Common myeloid progenitor, CD34-positive (primary cell): ENCODE results near the gene MFAP3L.

ENCODE experiments used
- CTCF ChIA-PET: fragments of 350-600 bp; sonication (Branson Sonifier 250); formaldehyde crosslinking; loops from one replicate; lab custom pipeline; 2021; ENCODE audit warnings: antibody characterized with exemption; lab: Charles Lee
- POLR2A ChIA-PET: fragments of 350-600 bp; sonication (Branson Sonifier 250); formaldehyde crosslinking; loops from one replicate; lab custom pipeline; 2021; ENCODE audit warnings: antibody characterized with exemption; lab: Charles Lee
- DNase-seq, 3 donors: peaks; one replicate each; pipeline versions ENCODE4 v3.0.0 to v3.0.0-alpha.2; 2013
- H3K27ac ChIP-seq, 2 experiments: 1 replicate in 1 of 2; 2 replicates in 1 of 2; pipeline ENCODE4 v1.7.0; 2013; ENCODE audit warnings: inconsistent platforms in 2 of 2, low read length in 2 of 2, mild to moderate bottlenecking in 2 of 2, low read depth in 1 of 2, moderate library complexity in 1 of 2; ENCODE audit not compliant: severe bottlenecking in 2 of 2, insufficient read depth in 1 of 2, poor library complexity in 1 of 2
- H3K27me3 ChIP-seq, 5 experiments: replicated peaks in 2 of 5; 1 replicate in 3 of 5; 2 replicates in 2 of 5; pipeline versions ENCODE4 v1.6.1 to v1.7.0; 2013; ENCODE audit warnings: low read length in 4 of 5, mild to moderate bottlenecking in 2 of 5, moderate library complexity in 2 of 5, inconsistent platforms in 1 of 5; ENCODE audit not compliant: insufficient read depth in 5 of 5, control insufficient read depth in 4 of 5
- H3K36me3 ChIP-seq, 4 experiments: 1 replicate in 2 of 4; 2 replicates in 2 of 4; pipeline versions ENCODE4 v1.6.1 to v1.7.0; 2013; ENCODE audit warnings: low read length in 3 of 4, control low read depth in 1 of 4, mild to moderate bottlenecking in 1 of 4; ENCODE audit not compliant: control insufficient read depth in 4 of 4, insufficient read depth in 4 of 4
- H3K4me1 ChIP-seq, 4 experiments: 1 replicate in 3 of 4; 2 replicates in 1 of 4; pipeline versions ENCODE4 v1.6.1 to v1.7.1; 2013; ENCODE audit warnings: low read length in 3 of 4, mild to moderate bottlenecking in 3 of 4, control low read depth in 1 of 4, inconsistent platforms in 1 of 4, moderate library complexity in 1 of 4; ENCODE audit not compliant: control insufficient read depth in 4 of 4, insufficient read depth in 4 of 4; ENCODE audit errors: control extremely low read depth in 1 of 4
- H3K4me3 ChIP-seq, 7 experiments: 1 replicate in 4 of 7; 2 replicates in 3 of 7; pipeline versions ENCODE4 v1.5.1 to v1.7.0; 2013; ENCODE audit warnings: mild to moderate bottlenecking in 7 of 7, low read length in 6 of 7, moderate library complexity in 6 of 7, inconsistent platforms in 2 of 7, low read depth in 2 of 7, control low read depth in 1 of 7; ENCODE audit not compliant: insufficient read depth in 4 of 7, control insufficient read depth in 1 of 7; ENCODE audit errors: extremely low read depth in 1 of 7
- H3K9me3 ChIP-seq, 5 experiments: 1 replicate in 4 of 5; 2 replicates in 1 of 5; pipeline versions ENCODE4 v1.6.1 to v1.7.1; 2013; ENCODE audit warnings: low read length in 4 of 5, mild to moderate bottlenecking in 2 of 5, inconsistent platforms in 1 of 5, low read depth in 1 of 5, moderate library complexity in 1 of 5; ENCODE audit not compliant: control insufficient read depth in 4 of 5, insufficient read depth in 2 of 5; ENCODE audit errors: control extremely low read depth in 1 of 5
- WGBS: methylation state at CpG from one replicate; pipeline ENCODE4 v1.1.5; 2013; ENCODE audit not compliant: insufficient coverage; 5-methylcytosine and 5-hydroxymethylcytosine counted together

Gene MFAP3L

DNA sequence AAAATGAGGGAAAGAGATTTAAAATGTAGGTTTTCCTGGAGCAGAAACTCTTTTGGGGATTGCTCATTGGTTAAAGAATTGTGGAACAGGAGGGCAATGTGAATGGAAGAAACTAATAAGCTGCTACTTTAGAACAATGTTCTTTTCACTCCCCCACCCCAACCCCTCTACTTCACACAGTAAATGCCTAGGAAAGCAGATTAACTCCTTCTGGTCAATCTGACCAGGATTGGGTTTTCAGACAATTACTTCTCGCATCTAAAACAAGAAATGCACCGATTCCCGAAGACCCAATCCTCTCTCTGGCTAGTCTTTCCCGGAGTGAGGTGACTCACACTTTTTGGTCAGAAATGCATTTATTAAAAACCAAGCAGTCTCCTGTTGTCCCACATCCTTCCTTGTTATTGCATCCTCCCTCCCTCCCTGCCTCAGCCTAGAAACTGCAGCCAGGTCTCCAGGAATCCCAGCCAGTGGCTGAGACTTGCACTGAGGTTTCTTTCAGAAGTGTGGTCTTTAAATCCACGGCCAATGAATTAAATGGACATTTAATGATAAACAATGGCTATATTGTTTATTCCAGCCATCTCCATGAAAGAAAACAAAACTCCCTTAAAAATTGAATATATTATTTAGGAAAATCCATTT lies 21.4 kb downstream of the MFAP3L start:
- no peaks in the 10 kb centered on the region for H3K9me3 ChIP-seq

DNA sequence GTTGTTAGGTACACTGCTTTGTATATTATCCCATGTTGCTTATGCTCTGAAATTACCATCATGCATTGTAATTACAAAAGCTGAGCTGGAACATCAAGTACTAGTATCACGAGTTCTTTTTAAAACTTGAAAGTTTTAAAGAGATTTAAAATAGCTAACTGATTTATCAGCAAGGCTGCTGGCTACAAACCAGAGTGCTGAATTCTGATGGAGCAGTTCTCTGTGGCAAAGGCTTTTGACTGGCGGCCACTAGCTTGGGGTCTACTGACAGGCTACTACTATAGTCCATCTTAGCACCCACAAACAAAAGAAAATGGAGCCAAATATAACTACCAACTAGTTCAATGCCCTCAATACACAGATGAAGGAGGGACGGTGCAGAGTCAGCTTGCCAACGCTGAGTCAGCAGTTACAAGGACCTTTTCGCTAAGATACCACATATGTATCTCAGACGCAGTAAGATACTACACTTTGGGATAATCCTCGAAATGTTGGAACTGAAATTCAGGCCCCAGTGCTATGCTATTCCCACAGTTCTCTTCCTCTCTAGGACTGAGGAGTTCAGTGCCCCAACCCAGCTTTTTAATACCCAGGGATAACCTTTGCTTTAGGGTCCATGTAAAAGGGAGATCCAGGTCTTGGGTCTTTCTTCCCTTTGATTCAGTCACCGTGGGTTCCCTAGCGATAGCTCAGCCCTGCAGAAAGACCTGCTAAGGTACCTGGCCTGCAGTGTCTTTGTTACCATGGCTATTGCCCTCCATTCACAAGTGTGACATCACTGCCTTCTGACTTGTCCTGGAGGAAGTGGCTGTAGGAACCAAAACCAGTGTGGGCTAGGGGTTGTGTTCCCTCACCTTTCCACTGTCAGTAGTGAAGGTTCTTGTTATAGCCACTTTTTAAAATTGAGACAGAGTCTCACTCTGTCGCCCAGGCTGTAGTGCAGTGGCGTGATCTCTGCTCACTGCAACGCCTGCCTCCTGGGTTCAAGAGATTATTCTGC lies 22.8 kb downstream of the MFAP3L start:
- peak in 1 of 3 donors; percentile 22 for DNase-seq
- H3K4me1 ChIP-seq: peaks cover 18 to 43% (median 33%) of the 10 kb centered on the region in 4 experiments
- H3K4me3 ChIP-seq: no peak overlapping the region
- 94% methylated on average over 9 of the region's 12 CpGs for WGBS
- H3K36me3 ChIP-seq: no peaks in the 10 kb centered on the region
- POLR2A ChIA-PET: no interaction called here
- no peaks in the 10 kb centered on the region for H3K9me3 ChIP-seq
- no peaks in the 10 kb centered on the region for H3K27me3 ChIP-seq
- no peak overlapping the region for H3K27ac ChIP-seq
- CTCF ChIA-PET: no interaction called here

More for the DNA sequence above, 21.4 kb downstream of the MFAP3L start:
- POLR2A ChIA-PET: no interaction called here
- Histone ChIP-seq H3K4me1 (peaks cover 24 to 54% (median 38%) of the 10 kb centered on the region in 4 experiments), H3K27me3 (no peaks in the 10 kb centered on the region), H3K4me3 (no peak overlapping the region), H3K36me3 (no peaks in the 10 kb centered on the region), H3K27ac (no peak overlapping the region)
- WGBS: 97% methylated on average over 4 of the region's 5 CpGs
- CTCF ChIA-PET: interaction anchor here (1.0 kb wide), 1 partner anchor 51 kb away, joined by 3 read pairs; no protein-coding TSS in a partner anchor
- DNase-seq: no peak

DNA sequence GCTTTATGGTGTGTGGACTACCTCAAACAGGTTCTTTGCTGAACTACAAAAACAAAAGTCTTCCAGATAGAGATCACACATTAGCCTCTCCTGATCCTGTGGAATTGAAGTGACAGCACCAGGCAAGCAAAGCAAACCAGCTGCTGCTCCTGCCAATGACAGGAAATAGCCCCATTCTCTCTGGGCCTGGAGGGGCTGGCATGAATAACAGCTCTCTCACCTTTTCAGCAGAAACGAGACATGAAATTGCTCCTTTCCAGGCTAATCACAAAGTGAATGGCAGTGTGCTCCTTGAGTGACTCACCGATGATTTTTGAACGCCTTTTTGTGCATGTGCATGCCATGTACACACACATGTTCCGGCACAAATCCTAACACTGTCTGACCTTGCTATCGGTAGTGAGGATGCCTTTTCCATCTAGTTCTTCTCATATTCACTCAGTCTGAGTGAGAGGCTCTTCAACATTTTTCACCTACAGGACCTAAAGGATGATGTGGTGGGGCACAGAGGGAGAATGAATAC lies 24.4 kb downstream of the MFAP3L start:
- no peaks in the 10 kb centered on the region for H3K27me3 ChIP-seq
- DNase-seq: peak in 1 of 3 donors; percentile 25
- H3K27ac ChIP-seq: no peak overlapping the region
- no peaks in the 10 kb centered on the region for H3K36me3 ChIP-seq
- H3K9me3 ChIP-seq: no peaks in the 10 kb centered on the region
- H3K4me1 ChIP-seq: peaks cover 6 to 27% (median 18%) of the 10 kb centered on the region in 4 experiments
- POLR2A ChIA-PET: no interaction called here
- WGBS: 81% methylated on average over 4 of the region's 5 CpGs
- no peak overlapping the region for H3K4me3 ChIP-seq
- CTCF ChIA-PET: interaction anchor here (1.0 kb wide), 1 partner anchor 24 kb away, joined by 3 read pairs; no protein-coding TSS in a partner anchor

DNA sequence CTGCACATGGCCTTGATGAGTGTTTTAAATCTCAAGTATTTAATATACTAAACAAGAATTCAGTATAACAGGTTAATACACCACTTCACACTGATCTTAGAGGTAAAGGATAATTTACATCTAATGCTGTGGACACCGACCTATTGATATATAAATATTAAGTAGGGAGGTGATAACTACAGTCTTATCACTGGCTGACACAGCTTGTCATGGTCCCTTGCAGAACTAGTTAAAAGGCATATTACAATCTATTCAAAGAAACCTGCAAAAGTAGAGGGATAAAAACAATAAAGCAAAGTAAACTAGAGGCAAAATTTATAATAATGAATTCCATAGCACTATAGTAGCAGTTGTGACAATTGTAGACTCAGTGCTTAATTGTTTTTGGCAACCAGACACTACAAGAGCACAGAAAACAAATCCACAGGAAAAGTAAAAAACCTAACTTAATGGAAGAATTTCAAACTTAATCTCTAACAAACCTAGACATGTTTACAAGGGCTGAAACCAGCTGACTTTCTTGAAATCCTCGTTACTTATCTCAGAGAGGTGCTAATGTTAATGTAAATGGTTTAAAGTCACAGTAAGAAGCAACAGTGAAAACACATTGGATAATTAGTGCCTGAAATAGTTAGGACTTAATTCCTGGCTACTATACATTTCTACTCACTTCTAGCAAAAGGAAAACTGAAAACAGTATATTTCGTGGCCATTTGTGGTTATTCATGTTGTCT lies 25.0 kb downstream of the MFAP3L start:
- peak in 1 of 3 donors; percentile 20 for DNase-seq
- Histone ChIP-seq H3K4me1 (peaks cover 3 to 23% (median 13%) of the 10 kb centered on the region in 4 experiments), H3K27ac (no peak overlapping the region), H3K4me3 (no peak overlapping the region), H3K27me3 (no peaks in the 10 kb centered on the region), H3K9me3 (no peaks in the 10 kb centered on the region), H3K36me3 (no peaks in the 10 kb centered on the region)
- no CpG with 5 or more reads among the region's 3 CpGs for WGBS
- POLR2A ChIA-PET: no interaction called here
- CTCF ChIA-PET: interaction anchor here (1.0 kb wide), 1 partner anchor 23 kb away, joined by 3 read pairs; no protein-coding TSS in a partner anchor

DNA sequence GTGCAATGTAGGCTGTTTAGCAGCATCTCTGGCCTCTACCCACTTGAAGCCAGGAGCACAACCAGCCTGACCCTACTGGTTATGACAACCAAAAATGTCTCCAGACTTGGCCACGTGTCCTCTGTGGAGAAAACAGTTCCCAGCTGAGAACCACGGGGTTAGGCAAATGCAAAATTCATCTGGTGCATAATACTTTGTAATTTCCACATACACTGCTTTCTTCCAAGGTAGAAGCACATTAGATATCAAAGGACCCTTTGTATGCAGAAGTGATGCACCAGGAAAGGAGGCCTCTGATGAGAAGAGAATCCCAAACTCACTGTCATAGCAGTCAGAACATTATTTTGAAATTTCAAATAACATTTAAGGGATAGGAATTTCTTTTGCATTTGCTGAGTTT lies 26.3 kb downstream of the MFAP3L start:
- no peak for DNase-seq
- H3K4me3 ChIP-seq: no peak overlapping the region
- 95% methylated on average over 2 of the region's 2 CpGs for WGBS
- peaks cover 3 to 15% (median 12%) of the 10 kb centered on the region in 4 experiments for H3K4me1 ChIP-seq
- no peak overlapping the region for H3K27ac ChIP-seq
- H3K9me3 ChIP-seq: no peaks in the 10 kb centered on the region
- H3K27me3 ChIP-seq: no peaks in the 10 kb centered on the region
- POLR2A ChIA-PET: no interaction called here
- CTCF ChIA-PET: interaction anchor here (1.5 to 3.2 kb wide), 2 partner anchors 15 to 190 kb away, joined by 4 to 10 read pairs; no protein-coding TSS in a partner anchor
- no peaks in the 10 kb centered on the region for H3K36me3 ChIP-seq

DNA sequence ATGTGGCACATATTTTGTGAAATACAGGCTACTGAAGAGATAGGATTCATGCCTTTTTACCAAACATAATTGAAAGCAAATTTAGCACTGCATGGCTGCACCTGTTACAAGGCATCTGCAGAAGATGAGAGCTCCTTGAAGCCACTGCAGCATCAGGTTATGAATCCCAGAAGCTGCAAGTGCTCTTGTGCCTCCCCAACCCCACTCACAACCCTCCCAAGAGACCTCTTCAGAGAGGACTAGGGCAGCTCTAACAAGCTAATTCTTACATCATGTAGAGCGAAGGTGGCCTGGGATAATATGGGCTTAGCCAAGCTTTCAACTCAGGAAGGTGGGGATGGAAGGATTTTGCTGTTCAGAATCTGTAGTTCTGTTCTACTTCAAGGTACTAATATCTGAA lies 27.2 kb downstream of the MFAP3L start:
- H3K4me3 ChIP-seq: no peak overlapping the region
- WGBS: no CpG with 5 or more reads among the region's 1 CpG
- H3K27ac ChIP-seq: no peak overlapping the region
- CTCF ChIA-PET: interaction anchor here (0.5 to 3.2 kb wide), 3 partner anchors 14 to 1135 kb away, joined by 3 to 10 read pairs (median 4); no protein-coding TSS in a partner anchor
- no peak for DNase-seq
- H3K36me3 ChIP-seq: no peaks in the 10 kb centered on the region
- POLR2A ChIA-PET: interaction anchor here (1.4 kb wide), 1 partner anchor 8 kb away, joined by 3 read pairs; no protein-coding TSS in a partner anchor
- H3K27me3 ChIP-seq: no peaks in the 10 kb centered on the region
- peaks cover 3 to 9% (median 8%) of the 10 kb centered on the region in 4 experiments for H3K4me1 ChIP-seq
- no peaks in the 10 kb centered on the region for H3K9me3 ChIP-seq
